ENCODE measurements around the gene ACTR10. TPM values are rescaled to one million over a fixed set of nuclear protein-coding genes. Genes with fewer than 3 reads are reported as not detected.

Gene ACTR10
- 39.4 and 42.3 TPM in 2 replicates for total RNA-seq (2022)
- percentile 72 among the genes with signal in this experiment for Bru-seq, nascent RNA
- BruChase-seq, experiment 1, labeled RNA remaining after a 6-hour chase: percentile 67 among the genes with signal in this experiment
- percentile 70 among the genes with signal in this experiment for BruChase-seq, experiment 2, labeled RNA remaining after a 2-hour chase
- long read RNA-seq, transcript ACTR10-201 (13 exons, 2,419 nt): major isoform, 55 of 60 reads
- long read RNA-seq, partial matches to known transcripts: 2 of 60 reads
- long read RNA-seq, other reads (novel, unspliced or antisense): 3 of 60 reads

DNA sequence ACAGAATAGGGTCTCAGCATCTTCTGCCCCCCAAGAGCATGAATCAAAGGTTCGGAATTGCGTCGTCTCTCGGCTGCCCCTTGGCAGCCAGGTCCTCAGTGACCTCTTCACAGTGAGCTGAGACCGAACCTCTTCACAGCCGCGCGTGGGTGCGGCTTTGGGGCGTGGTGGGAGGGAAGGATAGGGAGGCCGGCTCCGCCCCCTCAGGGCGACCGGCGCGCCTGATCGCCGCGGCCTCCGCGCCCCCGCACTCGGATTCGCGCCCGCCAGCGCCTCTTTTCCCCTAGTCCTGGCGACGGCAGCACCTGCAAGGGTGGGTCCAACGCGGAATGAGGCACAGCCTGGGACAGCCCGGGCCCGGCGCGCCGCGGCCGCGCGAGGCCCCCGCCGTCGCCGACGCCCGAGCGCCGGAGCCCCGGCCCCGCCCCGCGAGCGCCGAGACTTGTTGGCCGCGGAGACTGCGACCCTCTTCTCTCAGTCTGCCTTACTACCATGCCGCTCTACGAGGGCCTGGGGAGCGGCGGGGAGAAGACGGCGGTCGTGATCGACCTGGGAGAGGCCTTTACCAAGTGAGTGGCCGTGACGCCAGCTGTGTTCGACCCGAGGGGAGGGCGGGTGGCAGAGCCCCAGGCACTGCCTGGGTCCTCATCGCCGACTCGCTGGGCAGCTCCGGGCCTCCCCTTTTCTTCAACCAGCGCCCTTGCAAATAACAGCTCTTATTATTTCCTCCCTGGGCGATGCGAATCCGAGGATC lies at the start of gene ACTR10:
Gene ACTR10 (plus strand): TSS at position 424 of the 754 bp plus-strand sequence. CDS start 69 bp downstream, at position 493.
- TF ChIP-seq, protein P1, sequence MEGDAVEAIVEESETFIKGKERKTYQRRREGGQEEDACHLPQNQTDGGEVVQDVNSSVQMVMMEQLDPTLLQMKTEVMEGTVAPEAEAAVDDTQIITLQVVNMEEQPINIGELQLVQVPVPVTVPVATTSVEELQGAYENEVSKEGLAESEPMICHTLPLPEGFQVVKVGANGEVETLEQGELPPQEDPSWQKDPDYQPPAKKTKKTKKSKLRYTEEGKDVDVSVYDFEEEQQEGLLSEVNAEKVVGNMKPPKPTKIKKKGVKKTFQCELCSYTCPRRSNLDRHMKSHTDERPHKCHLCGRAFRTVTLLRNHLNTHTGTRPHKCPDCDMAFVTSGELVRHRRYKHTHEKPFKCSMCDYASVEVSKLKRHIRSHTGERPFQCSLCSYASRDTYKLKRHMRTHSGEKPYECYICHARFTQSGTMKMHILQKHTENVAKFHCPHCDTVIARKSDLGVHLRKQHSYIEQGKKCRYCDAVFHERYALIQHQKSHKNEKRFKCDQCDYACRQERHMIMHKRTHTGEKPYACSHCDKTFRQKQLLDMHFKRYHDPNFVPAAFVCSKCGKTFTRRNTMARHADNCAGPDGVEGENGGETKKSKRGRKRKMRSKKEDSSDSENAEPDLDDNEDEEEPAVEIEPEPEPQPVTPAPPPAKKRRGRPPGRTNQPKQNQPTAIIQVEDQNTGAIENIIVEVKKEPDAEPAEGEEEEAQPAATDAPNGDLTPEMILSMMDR (IDR thresholded peaks at IDR 0.05; ENCODE audit: unreplicated experiment): no peak
- intact Hi-C loops (cut with micrococcal nuclease; ENCODE audit: unreplicated experiment): no loop called here
- Mint-ChIP-seq H3K9me3 (ENCODE audit: low read depth, unreplicated experiment) (no peaks in the 10 kb centered on the region), H3K27ac (ENCODE audit: unreplicated experiment) (peak within 1 kb of the TSS; percentile 85), H3K27me3 (ENCODE audit: unreplicated experiment) (peaks cover 15% of the 10 kb centered on the region), H3K4me3 (ENCODE audit: low read depth, unreplicated experiment) (peak within 1 kb of the TSS; percentile 92), H3K36me3 (ENCODE audit: insufficient read depth, unreplicated experiment) (peaks cover 17% of the 10 kb centered on the region), H3K4me1 (ENCODE audit: low read depth, unreplicated experiment) (no peaks in the 10 kb centered on the region)
- no TSS peak for BruUV-seq (replicated peaks)
- peak; percentile 89 for DNase-seq
- CTCF ChIA-PET: interaction anchor here (0.7 to 0.9 kb wide), 2 partner anchors 121 to 720 kb away, joined by 4 to 5 read pairs; no protein-coding TSS in a partner anchor

DNA sequence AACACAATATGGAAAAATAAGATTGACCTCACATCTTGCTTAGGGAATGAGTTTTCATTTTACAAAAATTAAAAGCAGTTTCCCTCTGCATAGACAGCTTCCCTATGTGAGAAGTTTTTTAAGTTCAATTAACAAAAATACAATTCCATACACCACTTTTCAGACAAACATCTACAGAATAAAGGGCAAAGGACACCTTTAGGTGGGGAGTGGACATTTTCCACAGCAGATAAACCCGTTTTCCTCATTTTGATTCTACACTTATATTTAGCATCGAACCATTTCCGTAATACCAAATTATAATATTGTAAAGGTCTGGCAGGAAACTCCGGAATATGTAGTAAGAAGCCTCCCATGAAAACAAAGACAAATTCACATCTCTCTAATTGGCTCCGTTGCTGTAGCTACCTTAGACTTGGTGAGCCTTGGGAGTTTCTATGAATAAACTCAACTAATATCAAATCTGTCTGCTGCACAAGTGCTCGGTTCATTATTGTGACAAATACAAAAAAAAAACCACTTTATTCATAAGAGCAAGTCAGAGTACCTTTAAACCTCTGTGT lies 49.6 kb upstream of the ACTR10 start:
- no peaks in the 10 kb centered on the region for H3K9me3 Mint-ChIP-seq (ENCODE audit: low read depth, unreplicated experiment)
- CTCF ChIA-PET: interaction anchor here (1.1 kb wide), 1 partner anchor 17 kb away, joined by 3 read pairs; no protein-coding TSS in a partner anchor
- intact Hi-C loops (cut with micrococcal nuclease; ENCODE audit: unreplicated experiment): no loop called here
- no peaks in the 10 kb centered on the region for H3K4me1 Mint-ChIP-seq (ENCODE audit: low read depth, unreplicated experiment)
- TF ChIP-seq, protein P1 (IDR thresholded peaks at IDR 0.05; ENCODE audit: unreplicated experiment): no peak
- BruUV-seq (replicated peaks): no TSS peak
- no peak for DNase-seq
- H3K4me3 Mint-ChIP-seq (ENCODE audit: low read depth, unreplicated experiment): no peak overlapping the region
- H3K36me3 Mint-ChIP-seq (ENCODE audit: insufficient read depth, unreplicated experiment): peaks cover 9% of the 10 kb centered on the region
- H3K27me3 Mint-ChIP-seq (ENCODE audit: unreplicated experiment): peaks cover 64% of the 10 kb centered on the region
- no peak overlapping the region for H3K27ac Mint-ChIP-seq (ENCODE audit: unreplicated experiment)

DNA sequence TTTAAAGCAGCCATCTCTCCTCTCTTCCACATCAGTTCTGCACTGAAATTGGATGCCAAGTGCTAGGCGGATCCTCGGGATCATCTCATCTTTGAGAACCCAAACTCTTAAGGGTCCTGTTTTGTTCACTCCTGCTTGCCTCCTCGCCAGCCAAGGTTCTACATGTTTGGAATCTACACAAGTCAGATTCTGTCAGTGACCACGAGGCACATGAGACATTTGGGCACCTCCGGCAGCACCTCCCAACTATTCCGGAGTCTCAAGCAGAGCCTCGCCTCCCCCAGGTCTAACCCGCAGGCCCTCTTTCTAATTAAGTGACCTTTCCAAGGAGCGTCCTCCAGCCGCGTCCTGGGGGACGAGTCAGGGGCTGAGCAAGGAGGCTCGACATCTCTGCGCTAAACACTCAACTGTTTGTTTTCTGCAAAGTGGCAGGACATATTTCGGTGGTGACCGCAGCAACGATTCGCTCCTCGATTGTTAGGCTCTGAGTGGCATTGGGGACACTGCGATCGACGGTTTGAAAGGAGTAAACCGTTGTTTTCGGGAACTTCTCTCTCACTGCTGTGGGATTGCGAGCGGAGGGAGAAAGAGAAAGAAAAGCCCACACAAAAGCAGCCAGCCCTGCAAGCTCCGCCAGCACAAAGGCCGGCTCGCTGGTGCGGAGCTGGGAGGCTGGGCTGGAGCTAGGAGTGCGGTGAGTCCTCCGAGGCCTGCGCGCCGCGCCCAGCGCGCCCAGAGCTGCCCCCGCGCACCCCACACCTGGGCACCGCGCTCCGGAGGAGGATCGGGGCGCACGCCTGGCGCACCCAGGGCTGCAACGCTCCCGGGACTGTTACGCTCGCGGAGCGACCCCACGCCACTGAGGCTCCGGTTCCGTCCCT lies 48.6 kb upstream of the ACTR10 start:
- peaks cover 61% of the 10 kb centered on the region for H3K27me3 Mint-ChIP-seq (ENCODE audit: unreplicated experiment)
- TF ChIP-seq, protein P1 (IDR thresholded peaks at IDR 0.05; ENCODE audit: unreplicated experiment): no peak
- no TSS peak for BruUV-seq (replicated peaks)
- peak; percentile 10 for DNase-seq
- H3K9me3 Mint-ChIP-seq (ENCODE audit: low read depth, unreplicated experiment): no peaks in the 10 kb centered on the region
- CTCF ChIA-PET: no interaction called here
- intact Hi-C loops (cut with micrococcal nuclease; ENCODE audit: unreplicated experiment): loop anchor here (2.0 kb wide), 1 partner anchor 15 kb away; no protein-coding TSS in a partner anchor
- no peak overlapping the region for H3K27ac Mint-ChIP-seq (ENCODE audit: unreplicated experiment)
- H3K4me3 Mint-ChIP-seq (ENCODE audit: low read depth, unreplicated experiment): peak overlapping the region; percentile 71
- no peaks in the 10 kb centered on the region for H3K4me1 Mint-ChIP-seq (ENCODE audit: low read depth, unreplicated experiment)
- H3K36me3 Mint-ChIP-seq (ENCODE audit: insufficient read depth, unreplicated experiment): peaks cover 9% of the 10 kb centered on the region
